Hepatocyte (in vitro differentiated cells): ENCODE data around the gene LDB2.

Source experiments
- EZH2 ChIP-seq: fragments of 200-600 bp; sonication (generic); IDR thresholded peaks from 2 replicates; pipeline ENCODE4 v1.6.1; 2016; ENCODE audit warnings: antibody characterized with exemption, mild to moderate bottlenecking, borderline replicate concordance
- TF ChIP-seq, protein P1 (sequence below): fragments of 200-600 bp; sonication (generic); IDR thresholded peaks from 2 replicates; pipeline ENCODE4 v1.5.1; 2016; ENCODE audit warnings: antibody characterized with exemption, mild to moderate bottlenecking; ENCODE audit not compliant: poor library complexity

DNA sequence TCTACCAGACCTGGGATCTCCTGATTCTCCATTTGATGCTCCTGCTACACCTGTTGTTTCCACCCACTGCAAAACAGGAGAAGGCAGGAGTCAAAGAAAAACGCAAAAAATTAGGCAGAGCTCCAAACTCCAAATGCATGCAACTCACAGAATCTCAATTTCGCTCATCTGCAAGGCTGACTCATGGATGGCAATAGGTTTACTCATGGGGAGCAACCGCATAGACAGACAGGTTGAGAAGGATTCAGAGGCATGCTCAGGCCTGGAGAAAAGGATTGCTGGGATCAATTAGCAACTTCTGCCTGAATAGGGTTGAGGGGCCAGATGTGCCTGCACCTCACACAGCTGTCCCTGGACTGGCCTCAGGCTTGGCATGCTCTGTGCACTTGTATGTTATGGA lies 231.0 kb downstream of the LDB2 start:
- TF ChIP-seq, protein P1, sequence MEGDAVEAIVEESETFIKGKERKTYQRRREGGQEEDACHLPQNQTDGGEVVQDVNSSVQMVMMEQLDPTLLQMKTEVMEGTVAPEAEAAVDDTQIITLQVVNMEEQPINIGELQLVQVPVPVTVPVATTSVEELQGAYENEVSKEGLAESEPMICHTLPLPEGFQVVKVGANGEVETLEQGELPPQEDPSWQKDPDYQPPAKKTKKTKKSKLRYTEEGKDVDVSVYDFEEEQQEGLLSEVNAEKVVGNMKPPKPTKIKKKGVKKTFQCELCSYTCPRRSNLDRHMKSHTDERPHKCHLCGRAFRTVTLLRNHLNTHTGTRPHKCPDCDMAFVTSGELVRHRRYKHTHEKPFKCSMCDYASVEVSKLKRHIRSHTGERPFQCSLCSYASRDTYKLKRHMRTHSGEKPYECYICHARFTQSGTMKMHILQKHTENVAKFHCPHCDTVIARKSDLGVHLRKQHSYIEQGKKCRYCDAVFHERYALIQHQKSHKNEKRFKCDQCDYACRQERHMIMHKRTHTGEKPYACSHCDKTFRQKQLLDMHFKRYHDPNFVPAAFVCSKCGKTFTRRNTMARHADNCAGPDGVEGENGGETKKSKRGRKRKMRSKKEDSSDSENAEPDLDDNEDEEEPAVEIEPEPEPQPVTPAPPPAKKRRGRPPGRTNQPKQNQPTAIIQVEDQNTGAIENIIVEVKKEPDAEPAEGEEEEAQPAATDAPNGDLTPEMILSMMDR: no peak
- TF ChIP-seq EZH2: no peak
